ENCODE measurements around the gene RABAC1.

GRCh38 chr19:41977916-41978315, 18.8 kb upstream of the RABAC1 start:
- TF ChIP-seq CTCF (IDR thresholded peaks at IDR 0.05) (no peak), POLR2A (IDR thresholded peaks at IDR 0.05) (no peak)
